Activated CD4-positive, alpha-beta T cell treated with anti-CD3 and anti-CD28 coated beads for 24 hours (primary cell): ENCODE data around the gene RHOJ.

Experiments
- DNase-seq, 2 donors: peaks; one replicate each; pipeline ENCODE4 v3.0.0-alpha.2; 2020; ENCODE audit warnings: low read depth in 2 of 2

The RHOJ gene

GRCh38 chr14:63205044-63205575 is 867 bp downstream of the RHOJ start:
- DNase-seq = no peak

GRCh38 chr14:63205866-63206265 is 1.6 kb downstream of the RHOJ start:
- no peak for DNase-seq

- no peak for DNase-seq
These were observed 4.9 kb downstream of the RHOJ start for GRCh38 chr14:63209160-63209559.

GRCh38 chr14:63210812-63211211 is 6.6 kb downstream of the RHOJ start:
- DNase-seq = no peak

- no peak for DNase-seq
These were observed 8.0 kb downstream of the RHOJ start for GRCh38 chr14:63212209-63212608.

GRCh38 chr14:63212776-63213500 is 8.7 kb downstream of the RHOJ start:
- no peak for DNase-seq

GRCh38 chr14:63214417-63215196 is 10.4 kb downstream of the RHOJ start:
- DNase-seq = no peak

- DNase-seq = no peak
These were observed 16.3 kb downstream of the RHOJ start for GRCh38 chr14:63220526-63220925.

GRCh38 chr14:63223596-63223995 is 19.4 kb downstream of the RHOJ start:
- DNase-seq = no peak

- DNase-seq = no peak
These were observed 20.0 kb downstream of the RHOJ start for GRCh38 chr14:63224196-63224595.

- no peak for DNase-seq
These were observed 24.0 kb downstream of the RHOJ start for GRCh38 chr14:63228217-63228616.

GRCh38 chr14:63229330-63230059 is 25.3 kb downstream of the RHOJ start:
- DNase-seq = no peak

- DNase-seq = no peak
These were observed 27.5 kb downstream of the RHOJ start for GRCh38 chr14:63231766-63232165.

GRCh38 chr14:63237791-63238190 is 33.5 kb downstream of the RHOJ start:
- no peak for DNase-seq

- DNase-seq = no peak
These were observed 36.0 kb downstream of the RHOJ start for GRCh38 chr14:63240221-63240620.

- DNase-seq = no peak
These were observed 36.9 kb downstream of the RHOJ start for GRCh38 chr14:63241096-63241495.

GRCh38 chr14:63243646-63244045 is 39.4 kb downstream of the RHOJ start:
- DNase-seq = no peak

GRCh38 chr14:63245893-63246292 is 41.6 kb downstream of the RHOJ start:
- DNase-seq = no peak

GRCh38 chr14:63248211-63248610 is 44.0 kb downstream of the RHOJ start:
- DNase-seq = no peak

- no peak for DNase-seq
These were observed 44.8 kb downstream of the RHOJ start for GRCh38 chr14:63249092-63249491.

- no peak for DNase-seq
These were observed 53.1 kb downstream of the RHOJ start for GRCh38 chr14:63257299-63257698.

- no peak for DNase-seq
These were observed 58.2 kb downstream of the RHOJ start for GRCh38 chr14:63262446-63262845.
